HEK293 (cell line): ENCODE measurements around the gene EEF1AKMT3.

Experiments
- KLF10 ChIP-seq: fragments of 450-650 bp; IDR thresholded peaks from 2 replicates; pipeline ENCODE4 v1.5.1; 2018; ENCODE audit warnings: missing biosample characterization, mild to moderate bottlenecking, missing genetic modification characterization
- KLF16 ChIP-seq: fragments of 450-650 bp; formaldehyde crosslinking; IDR thresholded peaks from 2 replicates; pipeline ENCODE4 v1.5.1; 2017; ENCODE audit warnings: missing biosample characterization, missing genetic modification characterization
- REPIN1 ChIP-seq: fragments of 450-650 bp; formaldehyde crosslinking; IDR thresholded peaks from 2 replicates; pipeline ENCODE4 v1.5.1; 2017; ENCODE audit warnings: missing biosample characterization, missing genetic modification characterization, low read depth
- SCRT1 ChIP-seq: fragments of 450-650 bp; formaldehyde crosslinking; IDR thresholded peaks from 2 replicates; pipeline ENCODE4 v1.5.1; 2016; ENCODE audit warnings: missing biosample characterization, missing genetic modification characterization, borderline replicate concordance
- SETDB1 ChIP-seq: IDR thresholded peaks from one replicate; pipeline ENCODE4 v1.6.1; 2017; ENCODE audit warnings: mild to moderate bottlenecking, low read length, moderate library complexity, mixed read lengths; ENCODE audit not compliant: insufficient read length
- SP3 ChIP-seq: fragments of 450-650 bp; formaldehyde crosslinking; IDR thresholded peaks from 2 replicates; pipeline ENCODE4 v1.5.1; 2016; ENCODE audit warnings: missing biosample characterization, missing genetic modification characterization
- ZBTB20 ChIP-seq: fragments of 450-650 bp; formaldehyde crosslinking; IDR thresholded peaks from 2 replicates; pipeline ENCODE4 v1.5.1; 2016; ENCODE audit warnings: missing biosample characterization, missing genetic modification characterization
- ZFP69B ChIP-seq: fragments of 450-650 bp; formaldehyde crosslinking; IDR thresholded peaks from 2 replicates; pipeline ENCODE4 v1.5.1; 2016; ENCODE audit warnings: missing biosample characterization, missing genetic modification characterization
- ZNF146 ChIP-seq: fragments of 450-650 bp; formaldehyde crosslinking; IDR thresholded peaks from 2 replicates; pipeline ENCODE4 v1.5.1; 2016; ENCODE audit warnings: missing biosample characterization, missing genetic modification characterization
- ZNF175 ChIP-seq: fragments of 450-650 bp; formaldehyde crosslinking; IDR thresholded peaks from 2 replicates; pipeline ENCODE4 v1.5.1; 2016; ENCODE audit warnings: missing biosample characterization, missing genetic modification characterization
- ZNF23 ChIP-seq: fragments of 450-650 bp; formaldehyde crosslinking; IDR thresholded peaks from 2 replicates; pipeline ENCODE4 v1.5.1; 2016; ENCODE audit warnings: missing biosample characterization, missing genetic modification characterization, borderline replicate concordance
- ZNF24 ChIP-seq: fragments of 450-650 bp; formaldehyde crosslinking; IDR thresholded peaks from 2 replicates; pipeline ENCODE4 v1.5.1; 2016; ENCODE audit warnings: missing biosample characterization, missing genetic modification characterization
- ZNF324 ChIP-seq: fragments of 450-650 bp; formaldehyde crosslinking; IDR thresholded peaks from 2 replicates; pipeline ENCODE4 v1.5.1; 2016; ENCODE audit warnings: missing biosample characterization, missing genetic modification characterization
- ZNF391 ChIP-seq: fragments of 450-650 bp; formaldehyde crosslinking; IDR thresholded peaks from 2 replicates; pipeline ENCODE4 v1.5.1; 2016; ENCODE audit warnings: low read depth, missing biosample characterization, missing genetic modification characterization, borderline replicate concordance
- ZNF394 ChIP-seq: fragments of 450-650 bp; formaldehyde crosslinking; IDR thresholded peaks from 2 replicates; pipeline ENCODE4 v1.5.1; 2016; ENCODE audit warnings: missing biosample characterization, missing genetic modification characterization, mild to moderate bottlenecking, moderate library complexity, borderline replicate concordance
- ZNF423 ChIP-seq: fragments of 450-650 bp; formaldehyde crosslinking; IDR thresholded peaks from 2 replicates; pipeline ENCODE4 v1.5.1; 2016; ENCODE audit warnings: missing biosample characterization, missing genetic modification characterization
- ZNF473 ChIP-seq: fragments of 450-650 bp; formaldehyde crosslinking; IDR thresholded peaks from 2 replicates; pipeline ENCODE4 v1.5.1; 2017; ENCODE audit warnings: missing biosample characterization, missing genetic modification characterization
- ZNF548 ChIP-seq: fragments of 450-650 bp; formaldehyde crosslinking; IDR thresholded peaks from 2 replicates; pipeline ENCODE4 v1.5.1; 2016; ENCODE audit warnings: missing biosample characterization, missing genetic modification characterization
- ZNF549 ChIP-seq: fragments of 450-650 bp; IDR thresholded peaks from 2 replicates; pipeline ENCODE4 v1.5.1; 2018; ENCODE audit warnings: missing biosample characterization, missing genetic modification characterization, mild to moderate bottlenecking, inconsistent platforms, moderate library complexity
- ZNF561 ChIP-seq: fragments of 450-650 bp; IDR thresholded peaks from 2 replicates; pipeline ENCODE4 v1.5.1; 2018; ENCODE audit warnings: missing biosample characterization, missing genetic modification characterization, borderline replicate concordance
- ZNF571 ChIP-seq: fragments of 450-650 bp; formaldehyde crosslinking; IDR thresholded peaks from 2 replicates; pipeline ENCODE4 v1.5.0; 2017; ENCODE audit warnings: missing biosample characterization, missing genetic modification characterization
- ZNF624 ChIP-seq: fragments of 450-650 bp; formaldehyde crosslinking; IDR thresholded peaks from 2 replicates; pipeline ENCODE4 v1.5.1; 2017; ENCODE audit warnings: missing biosample characterization, missing genetic modification characterization
- ZNF76 ChIP-seq: fragments of 450-650 bp; formaldehyde crosslinking; IDR thresholded peaks from 2 replicates; pipeline ENCODE4; 2016; ENCODE audit warnings: low read depth, missing biosample characterization, missing genetic modification characterization, borderline replicate concordance
- ZNF837 ChIP-seq: fragments of 450-650 bp; formaldehyde crosslinking; IDR thresholded peaks from 2 replicates; pipeline ENCODE4 v1.5.1; 2016; ENCODE audit warnings: missing biosample characterization, missing genetic modification characterization
- TF ChIP-seq, protein P1 (sequence below): fragments of 450-650 bp; formaldehyde crosslinking; IDR thresholded peaks from 2 replicates; pipeline ENCODE4 v1.5.1; 2016; ENCODE audit warnings: missing biosample characterization, missing genetic modification characterization
- TF ChIP-seq, protein P2 (sequence below): fragments of 450-650 bp; formaldehyde crosslinking; IDR thresholded peaks from 2 replicates; pipeline ENCODE4; 2016; ENCODE audit warnings: missing biosample characterization, missing genetic modification characterization
- TF ChIP-seq, protein P3 (sequence below): fragments of 450-650 bp; formaldehyde crosslinking; IDR thresholded peaks from 2 replicates; pipeline ENCODE4 v1.5.1; 2016; ENCODE audit warnings: missing biosample characterization, missing genetic modification characterization
- TF ChIP-seq, protein P4 (sequence below): fragments of 450-650 bp; formaldehyde crosslinking; IDR thresholded peaks from 2 replicates; pipeline ENCODE4 v1.5.1; 2016; ENCODE audit warnings: missing biosample characterization, missing genetic modification characterization
- TF ChIP-seq, protein P5 (sequence below): fragments of 450-650 bp; formaldehyde crosslinking; IDR thresholded peaks from 2 replicates; pipeline ENCODE4 v1.5.1; 2016; ENCODE audit warnings: missing biosample characterization, missing genetic modification characterization
- TF ChIP-seq, protein P6 (sequence below): fragments of 450-650 bp; formaldehyde crosslinking; IDR thresholded peaks from 2 replicates; pipeline ENCODE4 v1.5.1; 2016; ENCODE audit warnings: missing biosample characterization, missing genetic modification characterization

The EEF1AKMT3 gene

DNA sequence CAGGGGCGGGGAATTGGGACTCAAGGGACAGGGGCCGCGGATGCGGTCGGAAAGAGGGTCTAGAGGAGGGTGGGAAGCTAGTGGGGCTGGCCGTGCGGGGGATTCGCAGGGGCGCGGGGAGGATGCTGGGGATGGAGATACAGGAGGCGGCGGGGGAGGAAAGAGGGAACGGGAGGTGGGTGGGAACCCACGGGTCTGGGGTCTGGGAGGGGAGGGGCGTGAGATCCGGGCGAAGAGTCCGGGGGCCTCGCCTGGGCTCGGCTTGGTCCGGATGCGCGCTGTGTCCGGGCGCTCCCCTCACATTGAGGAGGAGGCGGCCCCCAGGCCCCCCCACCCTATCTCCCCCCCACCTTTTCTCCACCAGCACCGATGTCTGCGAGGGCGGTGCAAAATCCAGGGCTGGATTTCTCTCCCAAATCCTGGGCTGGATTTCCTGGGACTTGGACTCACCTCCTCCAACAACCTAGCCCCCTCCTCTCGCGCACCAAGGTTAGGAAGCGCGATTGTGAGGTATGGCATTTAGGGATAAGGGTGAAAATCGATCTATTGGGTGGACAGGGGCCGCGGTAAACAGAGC is 33.7 kb upstream of the EEF1AKMT3 start, which contains the start of gene AGAP2 (continued):
- TF ChIP-seq, protein P1, sequence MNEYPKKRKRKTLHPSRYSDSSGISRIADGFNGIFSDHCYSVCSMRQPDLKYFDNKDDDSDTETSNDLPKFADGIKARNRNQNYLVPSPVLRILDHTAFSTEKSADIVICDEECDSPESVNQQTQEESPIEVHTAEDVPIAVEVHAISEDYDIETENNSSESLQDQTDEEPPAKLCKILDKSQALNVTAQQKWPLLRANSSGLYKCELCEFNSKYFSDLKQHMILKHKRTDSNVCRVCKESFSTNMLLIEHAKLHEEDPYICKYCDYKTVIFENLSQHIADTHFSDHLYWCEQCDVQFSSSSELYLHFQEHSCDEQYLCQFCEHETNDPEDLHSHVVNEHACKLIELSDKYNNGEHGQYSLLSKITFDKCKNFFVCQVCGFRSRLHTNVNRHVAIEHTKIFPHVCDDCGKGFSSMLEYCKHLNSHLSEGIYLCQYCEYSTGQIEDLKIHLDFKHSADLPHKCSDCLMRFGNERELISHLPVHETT (tag by site-specific recombination) = 0 out of 2 replicates have a peak, but pooled peaks have one; percentile 41
- TF ChIP-seq ZBTB20 (no peak; the same call in 1 of the 2 replicates), SP3 (tag by site-specific recombination) (peak; percentile 62; the same call in 1 of the 2 replicates), ZNF324 (tag by site-specific recombination) (no peak), KLF16 (tag by site-specific recombination) (no peak; the same call in none of the 2 replicates), ZNF549 (tag by site-specific recombination) (no peak), ZNF23 (no peak), ZNF571 (tag by site-specific recombination) (no peak), ZNF24 (0 out of 2 replicates have a peak, but pooled peaks have one; percentile 35), ZNF561 (tag by site-specific recombination) (no peak), REPIN1 (tag by site-specific recombination) (0 out of 2 replicates have a peak, but pooled peaks have one; percentile 40), ZNF837 (tag by site-specific recombination) (no peak), ZNF391 (tag by site-specific recombination) (peak; percentile 56; the same call in 1 of the 2 replicates), ZNF175 (tag by site-specific recombination) (no peak), ZNF423 (no peak), ZNF394 (tag by site-specific recombination) (peak; percentile 27; the same call in 1 of the 2 replicates), ZNF146 (tag by site-specific recombination) (no peak), KLF10 (tag by site-specific recombination) (peak; percentile 41; the same call in 1 of the 2 replicates), ZFP69B (tag by site-specific recombination) (peak; percentile 70; the same call in 1 of the 2 replicates), SETDB1 (no peak), ZNF624 (tag by site-specific recombination) (no peak), SCRT1 (no peak), ZNF473 (no peak), ZNF548 (tag by site-specific recombination) (peak; percentile 16; the same call in 1 of the 2 replicates), ZNF76 (tag by site-specific recombination) (peak; percentile 56; the same call in 1 of the 2 replicates)
- TF ChIP-seq, protein P2, sequence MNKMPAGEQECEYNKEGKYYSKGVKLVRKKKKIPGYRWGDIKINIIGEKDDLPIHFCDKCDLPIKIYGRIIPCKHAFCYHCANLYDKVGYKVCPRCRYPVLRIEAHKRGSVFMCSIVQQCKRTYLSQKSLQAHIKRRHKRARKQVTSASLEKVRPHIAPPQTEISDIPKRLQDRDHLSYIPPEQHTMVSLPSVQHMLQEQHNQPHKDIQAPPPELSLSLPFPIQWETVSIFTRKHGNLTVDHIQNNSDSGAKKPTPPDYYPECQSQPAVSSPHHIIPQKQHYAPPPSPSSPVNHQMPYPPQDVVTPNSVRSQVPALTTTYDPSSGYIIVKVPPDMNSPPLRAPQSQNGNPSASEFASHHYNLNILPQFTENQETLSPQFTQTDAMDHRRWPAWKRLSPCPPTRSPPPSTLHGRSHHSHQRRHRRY (tag by site-specific recombination) = no peak
- TF ChIP-seq, protein P3, sequence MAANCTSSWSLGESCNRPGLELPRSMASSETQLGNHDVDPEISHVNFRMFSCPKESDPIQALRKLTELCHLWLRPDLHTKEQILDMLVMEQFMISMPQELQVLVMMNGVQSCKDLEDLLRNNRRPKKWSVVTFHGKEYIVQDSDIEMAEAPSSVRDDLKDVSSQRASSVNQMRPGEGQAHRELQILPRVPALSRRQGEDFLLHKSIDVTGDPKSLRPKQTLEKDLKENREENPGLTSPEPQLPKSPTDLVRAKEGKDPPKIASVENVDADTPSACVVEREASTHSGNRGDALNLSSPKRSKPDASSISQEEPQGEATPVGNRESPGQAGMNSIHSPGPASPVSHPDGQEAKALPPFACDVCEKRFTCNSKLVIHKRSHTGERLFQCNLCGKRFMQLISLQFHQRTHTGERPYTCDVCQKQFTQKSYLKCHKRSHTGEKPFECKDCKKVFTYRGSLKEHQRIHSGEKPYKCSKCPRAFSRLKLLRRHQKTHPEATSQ = no peak
- TF ChIP-seq, protein P4, sequence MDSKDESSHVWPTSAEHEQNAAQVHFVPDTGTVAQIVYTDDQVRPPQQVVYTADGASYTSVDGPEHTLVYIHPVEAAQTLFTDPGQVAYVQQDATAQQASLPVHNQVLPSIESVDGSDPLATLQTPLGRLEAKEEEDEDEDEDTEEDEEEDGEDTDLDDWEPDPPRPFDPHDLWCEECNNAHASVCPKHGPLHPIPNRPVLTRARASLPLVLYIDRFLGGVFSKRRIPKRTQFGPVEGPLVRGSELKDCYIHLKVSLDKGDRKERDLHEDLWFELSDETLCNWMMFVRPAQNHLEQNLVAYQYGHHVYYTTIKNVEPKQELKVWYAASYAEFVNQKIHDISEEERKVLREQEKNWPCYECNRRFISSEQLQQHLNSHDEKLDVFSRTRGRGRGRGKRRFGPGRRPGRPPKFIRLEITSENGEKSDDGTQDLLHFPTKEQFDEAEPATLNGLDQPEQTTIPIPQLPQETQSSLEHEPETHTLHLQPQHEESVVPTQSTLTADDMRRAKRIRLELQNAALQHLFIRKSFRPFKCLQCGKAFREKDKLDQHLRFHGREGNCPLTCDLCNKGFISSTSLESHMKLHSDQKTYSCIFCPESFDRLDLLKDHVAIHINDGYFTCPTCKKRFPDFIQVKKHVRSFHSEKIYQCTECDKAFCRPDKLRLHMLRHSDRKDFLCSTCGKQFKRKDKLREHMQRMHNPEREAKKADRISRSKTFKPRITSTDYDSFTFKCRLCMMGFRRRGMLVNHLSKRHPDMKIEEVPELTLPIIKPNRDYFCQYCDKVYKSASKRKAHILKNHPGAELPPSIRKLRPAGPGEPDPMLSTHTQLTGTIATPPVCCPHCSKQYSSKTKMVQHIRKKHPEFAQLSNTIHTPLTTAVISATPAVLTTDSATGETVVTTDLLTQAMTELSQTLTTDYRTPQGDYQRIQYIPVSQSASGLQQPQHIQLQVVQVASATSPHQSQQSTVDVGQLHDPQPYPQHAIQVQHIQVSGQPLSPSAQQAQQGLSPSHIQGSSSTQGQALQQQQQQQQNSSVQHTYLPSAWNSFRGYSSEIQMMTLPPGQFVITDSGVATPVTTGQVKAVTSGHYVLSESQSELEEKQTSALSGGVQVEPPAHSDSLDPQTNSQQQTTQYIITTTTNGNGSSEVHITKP (tag by site-specific recombination) = peak; percentile 83
- TF ChIP-seq, protein P5, sequence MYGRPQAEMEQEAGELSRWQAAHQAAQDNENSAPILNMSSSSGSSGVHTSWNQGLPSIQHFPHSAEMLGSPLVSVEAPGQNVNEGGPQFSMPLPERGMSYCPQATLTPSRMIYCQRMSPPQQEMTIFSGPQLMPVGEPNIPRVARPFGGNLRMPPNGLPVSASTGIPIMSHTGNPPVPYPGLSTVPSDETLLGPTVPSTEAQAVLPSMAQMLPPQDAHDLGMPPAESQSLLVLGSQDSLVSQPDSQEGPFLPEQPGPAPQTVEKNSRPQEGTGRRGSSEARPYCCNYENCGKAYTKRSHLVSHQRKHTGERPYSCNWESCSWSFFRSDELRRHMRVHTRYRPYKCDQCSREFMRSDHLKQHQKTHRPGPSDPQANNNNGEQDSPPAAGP (tag by site-specific recombination) = peak; percentile 72; the same call in 1 of the 2 replicates
- TF ChIP-seq, protein P6, sequence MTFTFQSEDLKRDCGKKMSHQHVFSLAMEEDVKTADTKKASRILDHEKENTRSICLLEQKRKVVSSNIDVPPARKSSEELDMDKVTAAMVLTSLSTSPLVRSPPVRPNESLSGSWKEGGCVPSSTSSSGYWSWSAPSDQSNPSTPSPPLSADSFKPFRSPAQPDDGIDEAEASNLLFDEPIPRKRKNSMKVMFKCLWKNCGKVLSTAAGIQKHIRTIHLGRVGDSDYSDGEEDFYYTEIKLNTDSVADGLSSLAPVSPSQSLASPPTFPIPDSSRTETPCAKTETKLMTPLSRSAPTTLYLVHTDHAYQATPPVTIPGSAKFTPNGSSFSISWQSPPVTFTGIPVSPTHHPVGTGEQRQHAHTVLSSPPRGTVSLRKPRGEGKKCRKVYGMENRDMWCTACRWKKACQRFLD (tag by site-specific recombination) = no peak
